ENCODE measurements around the gene LAMC1. TPM values are rescaled to one million over a fixed set of nuclear protein-coding genes. Genes with fewer than 3 reads are reported as not detected.

LAMC1 gene
- total RNA-seq, 1 experiment from 2014 or later: 113 TPM

- CTCF ChIA-PET: no interaction called here
- intact Hi-C loops (cut with micrococcal nuclease; ENCODE audit: unreplicated experiment) (no loop called here), in situ Hi-C loops (cut with HindIII; ENCODE audit: low pct_unique_long_range_greater_than_20kb, low sequenced_read_pairs) (no loop called here)
- H3K4me1 ChIP-seq (ENCODE audit: control insufficient read depth, insufficient read depth, low read length): no peaks in the 10 kb centered on the region
- DNase-seq (ENCODE audit: low read depth, low spot score) (no peak), ATAC-seq (no peak)
- no peaks in the 10 kb centered on the region for H3K9me3 ChIP-seq (ENCODE audit: control insufficient read depth, insufficient read depth, low read depth, low read length)
- H3K27me3 ChIP-seq (ENCODE audit: control insufficient read depth, insufficient read depth, low read length): no peaks in the 10 kb centered on the region
- TF ChIP-seq POLR2AphosphoS5 (IDR thresholded peaks at IDR 0.05; ENCODE audit: low read depth, low read length) (no peak), CTCF (IDR thresholded peaks at IDR 0.05) (no peak), REST (IDR thresholded peaks at IDR 0.05; ENCODE audit: insufficient read depth in 1 of 2, low read depth in 2 of 2, low read length in 1 of 2) (no peak), SIN3A (IDR thresholded peaks at IDR 0.05; ENCODE audit: borderline replicate concordance, insufficient read depth, low read depth, low read length) (no peak), TCF7L2 (IDR thresholded peaks at IDR 0.05; ENCODE audit: low read depth, low read length) (no peak)
- H3K36me3 ChIP-seq (ENCODE audit: control insufficient read depth, insufficient read depth, low read length): peaks cover 2% of the 10 kb centered on the region; the same call in 1 of the 2 replicates
- no TSS peak for BruUV-seq (replicated peaks)
- POLR2A ChIA-PET: no interaction called here
- no peak overlapping the region for H3K4me3 ChIP-seq (ENCODE audit: low read depth in 2 of 2, low read length in 2 of 2)
- no peak overlapping the region for H3K27ac ChIP-seq (ENCODE audit: low read length)
These were observed 121.5 kb downstream of the LAMC1 start for GRCh38 chr1:183144752-183145151.

GRCh38 chr1:183147735-183148134 lies 124.5 kb downstream of the LAMC1 start:
- no peaks in the 10 kb centered on the region for H3K27me3 ChIP-seq (ENCODE audit: control insufficient read depth, insufficient read depth, low read length)
- no peak for TF ChIP-seq CTCF (IDR thresholded peaks at IDR 0.05)
- no peak for TF ChIP-seq TCF7L2 (IDR thresholded peaks at IDR 0.05; ENCODE audit: low read depth, low read length)
- ATAC-seq: peak; percentile 66
- BruUV-seq (replicated peaks): no TSS peak
- H3K36me3 ChIP-seq (ENCODE audit: control insufficient read depth, insufficient read depth, low read length): no peaks in the 10 kb centered on the region
- no peaks in the 10 kb centered on the region for H3K9me3 ChIP-seq (ENCODE audit: control insufficient read depth, insufficient read depth, low read depth, low read length)
- ChIA-PET CTCF (no interaction called here), POLR2A (no interaction called here)
- no peaks in the 10 kb centered on the region for H3K4me1 ChIP-seq (ENCODE audit: control insufficient read depth, insufficient read depth, low read length)
- intact Hi-C loops (cut with micrococcal nuclease; ENCODE audit: unreplicated experiment) (no loop called here), in situ Hi-C loops (cut with HindIII; ENCODE audit: low pct_unique_long_range_greater_than_20kb, low sequenced_read_pairs) (no loop called here)
- no peak for DNase-seq (ENCODE audit: low read depth, low spot score)
- no peak overlapping the region for H3K4me3 ChIP-seq (ENCODE audit: low read depth in 2 of 2, low read length in 2 of 2)
- H3K27ac ChIP-seq (ENCODE audit: low read length): no peak overlapping the region

- H3K27me3 ChIP-seq (ENCODE audit: control insufficient read depth, insufficient read depth, low read length): no peaks in the 10 kb centered on the region
- BruUV-seq (replicated peaks): no TSS peak
- no peaks in the 10 kb centered on the region for H3K9me3 ChIP-seq (ENCODE audit: control insufficient read depth, insufficient read depth, low read depth, low read length)
- in situ Hi-C loops (cut with HindIII; ENCODE audit: low pct_unique_long_range_greater_than_20kb, low sequenced_read_pairs): no loop called here
- H3K4me3 ChIP-seq (ENCODE audit: low read depth in 2 of 2, low read length in 2 of 2): no peak overlapping the region
- POLR2A ChIA-PET: no interaction called here
- DNase-seq (ENCODE audit: low read depth, low spot score) (no peak), ATAC-seq (peak; percentile 64)
- no peaks in the 10 kb centered on the region for H3K4me1 ChIP-seq (ENCODE audit: control insufficient read depth, insufficient read depth, low read length)
- CTCF ChIA-PET: no interaction called here
- no peak overlapping the region for H3K27ac ChIP-seq (ENCODE audit: low read length)
- no peaks in the 10 kb centered on the region for H3K36me3 ChIP-seq (ENCODE audit: control insufficient read depth, insufficient read depth, low read length)
- intact Hi-C loops (cut with micrococcal nuclease; ENCODE audit: unreplicated experiment): no loop called here
- TF ChIP-seq POLR2AphosphoS5 (IDR thresholded peaks at IDR 0.05; ENCODE audit: low read depth, low read length) (no peak), SIN3A (IDR thresholded peaks at IDR 0.05; ENCODE audit: borderline replicate concordance, insufficient read depth, low read depth, low read length) (no peak), TCF7L2 (IDR thresholded peaks at IDR 0.05; ENCODE audit: low read depth, low read length) (no peak), REST (IDR thresholded peaks at IDR 0.05; ENCODE audit: insufficient read depth in 1 of 2, low read depth in 2 of 2, low read length in 1 of 2) (no peak), CTCF (IDR thresholded peaks at IDR 0.05) (no peak)
These were observed 125.4 kb downstream of the LAMC1 start for GRCh38 chr1:183148599-183148998.

Data from Panc1 (cell line).